Fibroblast of lung (primary cell): ENCODE data around the gene PARK7. TPM values are rescaled to one million over a fixed set of nuclear protein-coding genes. Genes with fewer than 3 reads are reported as not detected.

Experiments used
- DNase-seq, 2 donors: peaks; one replicate each; pipeline versions ENCODE4 v3.0.0 to v3.0.0-alpha.2; 2010; ENCODE audit warnings: low read depth in 2 of 2
- H2AFZ ChIP-seq: 2 replicates; pipeline ENCODE4 v1.5.1; 2012; ENCODE audit warnings: low read length, control low read depth, inconsistent platforms
- H3K27ac ChIP-seq: 2 replicates; pipeline ENCODE4 v1.5.1; 2011; ENCODE audit warnings: low read length, control low read depth; ENCODE audit not compliant: insufficient read depth
- H3K27me3 ChIP-seq: 2 replicates; pipeline ENCODE4 v1.5.1; 2011; ENCODE audit warnings: mild to moderate bottlenecking, low read length; ENCODE audit not compliant: control insufficient read depth, insufficient read depth
- H3K36me3 ChIP-seq: 2 replicates; pipeline ENCODE4 v1.5.1; 2011; ENCODE audit warnings: low read length; ENCODE audit not compliant: control insufficient read depth, insufficient read depth
- H3K4me1 ChIP-seq: 2 replicates; pipeline ENCODE4 v1.5.1; 2011; ENCODE audit warnings: low read length; ENCODE audit not compliant: control insufficient read depth, insufficient read depth; ENCODE audit errors: extremely low read depth
- H3K4me2 ChIP-seq: 2 replicates; pipeline ENCODE4 v1.5.1; 2011; ENCODE audit warnings: low read length, control low read depth; ENCODE audit not compliant: insufficient read depth; ENCODE audit errors: extremely low read depth
- H3K4me3 ChIP-seq, 4 experiments: fragments of 200-600 bp in 1 of 4; sonication (generic) in 1 of 4; replicated peaks in 1 of 4; 2 replicates each; pipeline ENCODE4 v1.5.1; 2011 to 2016; ENCODE audit warnings: low read length in 4 of 4, low read depth in 3 of 4, mild to moderate bottlenecking in 3 of 4, control low read depth in 2 of 4, inconsistent platforms in 1 of 4, mixed read lengths in 1 of 4; ENCODE audit not compliant: insufficient read depth in 1 of 4; ENCODE audit errors: control extremely low read depth in 1 of 4
- H3K79me2 ChIP-seq: 2 replicates; pipeline ENCODE4 v1.5.1; 2012; ENCODE audit warnings: mild to moderate bottlenecking, low read length, inconsistent platforms; ENCODE audit not compliant: control insufficient read depth, insufficient read depth
- H3K9ac ChIP-seq: 2 replicates; pipeline ENCODE4 v1.5.1; 2011; ENCODE audit warnings: mild to moderate bottlenecking, low read length, control low read depth; ENCODE audit not compliant: insufficient read depth
- H3K9me3 ChIP-seq: 2 replicates; pipeline ENCODE4 v1.5.1; 2012; ENCODE audit warnings: low read depth, low read length; ENCODE audit not compliant: control insufficient read depth, insufficient read depth
- H4K20me1 ChIP-seq: 2 replicates; pipeline ENCODE4 v1.5.1; 2011; ENCODE audit warnings: low read length; ENCODE audit not compliant: control insufficient read depth, insufficient read depth; ENCODE audit errors: extremely low read depth
- EZH2 ChIP-seq: IDR thresholded peaks from 2 replicates; pipeline ENCODE4 v1.5.1; 2012; ENCODE audit warnings: low read length, control low read depth, mild to moderate bottlenecking; ENCODE audit errors: missing control alignments
- polyA plus RNA-seq, 2 donors: library from polyadenylated mRNA; depleted of rRNA in 1 of 2; stranded (reverse) in 1 of 2; unstranded in 1 of 2; fragments of >200 nt; gene quantifications; 2 replicates each; pipeline ENCODE4 v1.2.1, GENCODE V29; 2011 to 2012; ENCODE audit warnings: missing spikeins in 1 of 2
- total RNA-seq: library from RNA; depleted of rRNA; stranded (reverse); fragments of >200 nt; gene quantifications from 2 replicates; pipeline ENCODE4 v1.2.1, GENCODE V29; 2014
- TF ChIP-seq, protein P1 (sequence below), 2 donors: IDR thresholded peaks in 1 of 2; conservative IDR thresholded peaks in 1 of 2; 1 replicate in 1 of 2; 2 replicates in 1 of 2; pipeline ENCODE4 v1.5.1; 2011 to 2012; ENCODE audit warnings: low read length in 2 of 2, control low read depth in 1 of 2, inconsistent platforms in 1 of 2, low read depth in 1 of 2, mild to moderate bottlenecking in 1 of 2

The PARK7 gene
- total and polyA plus RNA-seq, 2 donors (not counting 1 experiment from before 2014, with no cell fraction given) = 264 to 513 TPM

GRCh38 chr1:7988576-7988975 lies 27.1 kb downstream of the PARK7 start:
- Histone ChIP-seq H3K4me3 (no peak overlapping the region), H3K27ac (no peak overlapping the region), H3K79me2 (no peaks in the 10 kb centered on the region), H4K20me1 (no peaks in the 10 kb centered on the region), H2AFZ (no peak overlapping the region), H3K4me2 (no peak overlapping the region), H3K9me3 (no peaks in the 10 kb centered on the region), H3K9ac (no peak overlapping the region), H3K4me1 (no peaks in the 10 kb centered on the region), H3K27me3 (no peaks in the 10 kb centered on the region), H3K36me3 (peaks cover 14% of the 10 kb centered on the region)
- DNase-seq = peak in 1 of 2 donors; percentile 60
- no peak for TF ChIP-seq EZH2
- TF ChIP-seq, protein P1, sequence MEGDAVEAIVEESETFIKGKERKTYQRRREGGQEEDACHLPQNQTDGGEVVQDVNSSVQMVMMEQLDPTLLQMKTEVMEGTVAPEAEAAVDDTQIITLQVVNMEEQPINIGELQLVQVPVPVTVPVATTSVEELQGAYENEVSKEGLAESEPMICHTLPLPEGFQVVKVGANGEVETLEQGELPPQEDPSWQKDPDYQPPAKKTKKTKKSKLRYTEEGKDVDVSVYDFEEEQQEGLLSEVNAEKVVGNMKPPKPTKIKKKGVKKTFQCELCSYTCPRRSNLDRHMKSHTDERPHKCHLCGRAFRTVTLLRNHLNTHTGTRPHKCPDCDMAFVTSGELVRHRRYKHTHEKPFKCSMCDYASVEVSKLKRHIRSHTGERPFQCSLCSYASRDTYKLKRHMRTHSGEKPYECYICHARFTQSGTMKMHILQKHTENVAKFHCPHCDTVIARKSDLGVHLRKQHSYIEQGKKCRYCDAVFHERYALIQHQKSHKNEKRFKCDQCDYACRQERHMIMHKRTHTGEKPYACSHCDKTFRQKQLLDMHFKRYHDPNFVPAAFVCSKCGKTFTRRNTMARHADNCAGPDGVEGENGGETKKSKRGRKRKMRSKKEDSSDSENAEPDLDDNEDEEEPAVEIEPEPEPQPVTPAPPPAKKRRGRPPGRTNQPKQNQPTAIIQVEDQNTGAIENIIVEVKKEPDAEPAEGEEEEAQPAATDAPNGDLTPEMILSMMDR (conservative IDR thresholded peaks at IDR 0.05 in 1 of 2, IDR thresholded peaks at IDR 0.05 in 1 of 2; ENCODE audit: low read depth in 1 of 2, low read length in 2 of 2) = no peak

GRCh38 chr1:7989762-7990428 lies 28.4 kb downstream of the PARK7 start:
- Histone ChIP-seq H3K4me1 (peaks cover 2% of the 10 kb centered on the region), H3K4me3 (no peak overlapping the region)

More at GRCh38 chr1:7989762-7990428, 28.4 kb downstream of the PARK7 start:
- peak in 1 of 2 donors; percentile 39 for DNase-seq
- Histone ChIP-seq H3K9ac (no peak overlapping the region), H3K9me3 (no peaks in the 10 kb centered on the region), H3K36me3 (peaks cover 11% of the 10 kb centered on the region), H2AFZ (no peak overlapping the region), H3K27me3 (no peaks in the 10 kb centered on the region), H3K4me2 (no peak overlapping the region), H3K27ac (no peak overlapping the region), H4K20me1 (no peaks in the 10 kb centered on the region), H3K79me2 (no peaks in the 10 kb centered on the region)
- TF ChIP-seq EZH2 = no peak
- TF ChIP-seq, protein P1 (conservative IDR thresholded peaks at IDR 0.05 in 1 of 2, IDR thresholded peaks at IDR 0.05 in 1 of 2; ENCODE audit: low read depth in 1 of 2, low read length in 2 of 2) = no peak
